ENCODE measurements around the gene ZNF669.
A peak's percentile ranks its signal among the peaks of the same experiment; 100 is the strongest.
"Not testable (repeated sequence)": the region's sequence is repeated elsewhere in the genome, so short reads cannot be mapped to it uniquely, and the experiment has no call there.

Gene ZNF669

DNA sequence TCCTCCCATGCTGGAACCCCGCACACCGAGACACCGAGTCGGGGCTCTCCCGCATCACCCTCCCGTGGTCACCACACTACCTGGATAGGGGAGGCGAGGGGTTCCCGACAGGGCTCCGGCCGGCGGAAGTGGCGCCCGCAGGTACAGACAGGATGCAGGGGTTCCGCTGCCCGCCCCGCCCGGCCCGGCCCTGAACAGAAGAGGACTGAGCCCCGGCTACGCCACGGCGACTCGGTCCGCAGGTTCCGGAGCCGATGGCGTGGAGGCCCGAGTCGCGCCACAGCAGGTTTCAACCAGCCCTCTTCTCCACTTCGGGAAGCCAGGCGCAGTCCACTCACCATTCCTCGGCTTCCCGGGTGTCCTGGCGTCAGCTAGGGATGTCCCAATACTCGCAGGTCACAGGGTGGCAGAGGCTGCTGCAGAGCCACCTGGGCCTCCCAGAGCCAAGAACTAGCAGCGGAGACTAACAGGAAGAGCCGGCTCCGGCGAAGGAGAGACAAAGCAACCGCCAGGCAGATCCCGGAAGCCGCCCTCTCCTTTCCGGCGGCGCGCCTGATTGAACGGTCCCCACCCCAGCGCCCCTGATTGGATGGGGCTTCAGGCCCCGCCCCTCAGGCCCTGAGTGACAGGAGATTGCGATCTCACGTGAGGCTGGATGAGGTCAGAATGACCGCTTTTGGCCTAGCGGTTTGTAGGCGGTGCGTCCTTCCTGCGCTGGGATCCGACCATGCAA is at the start of gene ZNF669:
Gene ZNF669 (minus strand): TSS at position 498 of the 733 bp plus-strand sequence. CDS start 157 bp downstream, at position 341.
- peak; percentile 90 for DNase-seq

- DNase-seq: no peak
Measured at GRCh38 chr1:247147781-247148180, 43.6 kb upstream of the ZNF669 start.

DNA sequence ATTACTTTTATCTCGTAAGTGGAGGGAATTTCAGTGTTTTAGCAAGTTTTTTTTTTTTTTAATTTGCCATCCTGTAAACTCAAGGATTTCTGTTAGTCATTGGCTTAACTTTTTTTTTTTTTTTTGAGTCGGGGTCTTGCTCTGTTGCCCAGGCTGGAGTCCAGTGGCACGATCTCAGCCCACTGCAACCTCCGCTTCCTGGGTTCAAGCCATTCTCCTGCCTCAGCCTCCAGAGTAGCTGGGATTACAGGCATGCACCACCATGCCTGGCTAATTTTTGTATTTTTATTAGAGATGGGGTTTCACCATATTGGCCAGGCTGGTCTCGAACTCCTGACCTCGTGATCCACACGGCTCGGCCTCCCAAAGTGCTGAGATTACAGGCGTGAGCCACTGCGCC is 43.0 kb upstream of the ZNF669 start:
- DNase-seq: not testable (repeated sequence)

GRCh38 chr1:247146671-247147070 is 42.5 kb upstream of the ZNF669 start:
- DNase-seq: no peak

DNA sequence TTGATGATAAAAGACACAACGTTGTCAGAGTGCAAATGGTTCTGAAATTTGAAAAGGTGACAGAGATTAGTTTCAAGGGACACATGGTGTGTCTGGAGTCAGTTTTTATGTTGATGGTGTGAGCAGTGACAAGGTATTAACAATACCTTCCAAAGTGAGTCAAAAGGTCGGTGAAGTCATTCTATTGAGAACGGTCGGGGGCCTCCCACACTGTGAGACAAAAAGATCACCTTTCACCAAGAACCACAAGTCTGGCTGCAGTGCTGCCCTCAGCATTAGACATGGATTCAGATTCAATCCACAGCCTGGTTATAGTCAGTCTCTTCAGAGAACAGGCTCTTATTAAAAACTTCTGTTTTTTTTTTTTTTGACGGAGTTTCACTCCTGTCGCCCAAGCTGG is 41.1 kb upstream of the ZNF669 start:
- no peak for DNase-seq

- DNase-seq: not testable (repeated sequence)
Measured at GRCh38 chr1:247139557-247139956, 35.4 kb upstream of the ZNF669 start.

- DNase-seq: no peak
Measured at GRCh38 chr1:247131236-247131635, 27.1 kb upstream of the ZNF669 start.

DNA sequence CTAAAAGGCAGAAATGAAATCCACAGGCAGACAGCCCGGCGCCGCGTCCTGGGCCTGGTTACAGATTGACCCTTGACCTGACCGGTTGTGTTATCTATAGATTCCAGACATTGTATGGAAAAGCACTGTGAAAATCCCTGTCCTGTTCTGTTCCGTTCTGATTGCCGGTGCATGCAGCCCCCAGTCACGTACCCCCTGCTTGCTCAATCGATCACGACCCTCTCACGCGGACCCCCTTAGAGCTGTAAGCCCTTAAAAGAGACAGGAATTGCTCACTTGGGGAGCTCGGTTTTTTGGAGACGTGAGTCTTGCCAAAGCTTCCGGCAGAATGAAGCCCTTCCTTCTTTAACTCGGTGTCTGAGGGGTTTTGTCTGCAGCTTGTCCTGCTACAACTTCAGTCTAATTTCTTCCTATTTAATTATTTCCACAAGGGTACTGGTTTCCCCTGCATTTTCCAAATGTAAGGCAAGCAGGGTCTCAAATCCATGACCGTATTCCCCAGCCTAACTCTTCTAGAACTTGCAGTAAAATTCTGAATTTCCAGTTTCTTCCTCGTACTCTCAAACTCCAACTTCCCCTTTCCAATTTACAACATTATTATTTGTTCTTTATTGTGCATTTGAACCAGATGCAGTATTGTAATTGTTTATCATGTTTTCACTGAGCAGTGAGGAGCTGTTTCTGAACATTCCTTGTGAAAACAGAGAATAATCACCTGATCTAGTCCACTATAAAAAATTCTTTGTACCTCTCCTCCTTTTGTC is 23.5 kb upstream of the ZNF669 start:
- not testable (repeated sequence) for DNase-seq

DNA sequence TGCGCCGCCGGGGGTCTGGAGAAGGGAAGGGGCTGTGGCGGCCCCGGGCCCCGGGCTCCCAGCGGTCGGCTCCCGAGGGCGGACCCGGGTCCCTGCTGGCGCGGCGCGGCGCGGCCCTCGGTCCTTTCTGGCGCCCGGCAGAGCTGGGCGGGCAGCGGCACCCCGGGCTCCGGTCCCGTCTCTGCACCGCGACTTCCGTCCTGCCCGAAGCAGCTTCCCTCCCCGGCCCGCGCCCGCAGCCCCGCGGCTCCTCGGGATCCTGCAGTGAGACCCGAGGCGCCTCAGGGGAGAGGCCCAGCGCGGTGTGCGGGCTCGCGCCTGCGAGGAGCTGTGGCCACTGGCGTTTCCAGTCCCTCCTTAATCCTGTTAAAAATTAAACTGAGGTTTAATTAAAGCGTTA is 22.4 kb upstream of the ZNF669 start:
- DNase-seq: not testable (repeated sequence)

- DNase-seq: not testable (repeated sequence)
Measured at GRCh38 chr1:247126166-247126565, 22.0 kb upstream of the ZNF669 start.

GRCh38 chr1:247121382-247121781 is 17.2 kb upstream of the ZNF669 start:
- no peak for DNase-seq

DNA sequence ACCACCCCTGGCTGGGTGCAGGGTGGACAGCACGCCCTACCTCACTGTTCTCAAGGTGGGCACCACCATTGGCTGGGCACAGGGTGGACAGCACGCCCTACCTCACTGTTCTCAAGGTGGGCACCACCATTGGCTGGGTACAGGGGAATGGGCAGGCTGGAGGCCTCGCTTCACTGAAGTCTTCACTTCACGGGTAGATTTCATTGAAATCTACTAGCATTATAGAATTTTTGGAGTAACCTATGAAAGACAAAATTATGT is 16.2 kb upstream of the ZNF669 start:
- not testable (repeated sequence) for DNase-seq

GRCh38 chr1:247119600-247120407 is 15.6 kb upstream of the ZNF669 start:
- no peak for DNase-seq

- peak; percentile 65 for DNase-seq
Measured at GRCh38 chr1:247118946-247119446, 14.8 kb upstream of the ZNF669 start.

DNA sequence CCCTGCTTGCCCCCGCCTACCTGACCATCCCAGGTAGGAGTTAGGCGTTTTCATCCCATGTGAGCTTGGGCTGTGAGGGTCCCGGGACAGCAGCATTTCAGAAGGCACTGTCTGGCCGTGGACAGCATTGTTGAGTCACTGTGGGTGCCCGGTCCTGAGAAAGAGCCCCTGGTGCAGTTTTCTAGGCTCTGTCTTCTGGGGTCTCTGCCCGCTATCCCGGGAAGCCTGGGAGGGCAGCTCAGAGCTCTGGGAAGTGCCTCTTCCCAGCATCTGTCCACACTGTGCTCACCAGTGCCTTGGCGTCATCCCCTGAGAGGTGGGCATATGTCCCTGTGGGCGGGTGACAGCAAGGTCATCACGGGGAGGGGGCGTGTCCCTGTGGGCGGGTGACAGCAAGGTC is 11.4 kb upstream of the ZNF669 start:
- DNase-seq: no peak

GRCh38 chr1:247115141-247115510 is 11.0 kb upstream of the ZNF669 start:
- DNase-seq: no peak

DNA sequence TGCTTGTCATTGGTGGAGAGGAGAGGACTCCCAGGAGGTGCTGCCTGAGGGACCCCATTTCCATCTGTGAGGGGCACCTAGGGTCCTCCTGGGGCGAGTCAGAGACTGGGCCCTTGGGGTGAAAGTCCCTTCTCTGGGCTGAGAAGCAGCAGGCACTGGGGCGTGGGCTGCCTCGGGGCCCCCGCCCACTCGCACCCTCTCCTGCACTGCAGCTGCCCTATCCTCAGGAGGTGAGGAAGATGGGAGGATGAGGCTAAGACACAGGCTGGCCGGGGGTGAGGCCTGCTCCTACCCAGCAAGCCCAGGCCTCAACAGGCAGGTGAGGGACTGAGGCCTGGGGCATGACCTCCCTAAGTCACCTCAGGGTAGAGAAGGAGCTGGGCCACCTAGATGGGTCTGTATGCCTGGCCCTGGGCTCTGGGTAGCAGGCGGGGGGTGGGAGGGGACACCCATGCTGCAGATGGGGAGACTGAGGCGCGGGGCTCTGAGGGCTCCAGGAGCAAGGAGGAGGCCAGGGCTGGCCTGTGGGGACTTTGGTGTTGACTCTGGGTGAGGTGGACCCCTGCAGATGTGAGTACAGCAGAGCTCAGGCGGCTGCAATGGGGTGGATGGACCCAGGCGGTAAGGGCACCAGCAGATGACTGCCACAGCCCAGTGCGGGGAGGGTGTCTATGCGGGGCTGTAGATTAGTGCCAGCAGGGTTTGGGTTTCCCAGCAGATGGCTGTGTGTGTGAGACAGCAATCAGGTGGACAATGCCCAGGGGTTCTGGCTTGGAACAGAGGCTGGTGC is 10.4 kb upstream of the ZNF669 start:
- DNase-seq: no peak

DNA sequence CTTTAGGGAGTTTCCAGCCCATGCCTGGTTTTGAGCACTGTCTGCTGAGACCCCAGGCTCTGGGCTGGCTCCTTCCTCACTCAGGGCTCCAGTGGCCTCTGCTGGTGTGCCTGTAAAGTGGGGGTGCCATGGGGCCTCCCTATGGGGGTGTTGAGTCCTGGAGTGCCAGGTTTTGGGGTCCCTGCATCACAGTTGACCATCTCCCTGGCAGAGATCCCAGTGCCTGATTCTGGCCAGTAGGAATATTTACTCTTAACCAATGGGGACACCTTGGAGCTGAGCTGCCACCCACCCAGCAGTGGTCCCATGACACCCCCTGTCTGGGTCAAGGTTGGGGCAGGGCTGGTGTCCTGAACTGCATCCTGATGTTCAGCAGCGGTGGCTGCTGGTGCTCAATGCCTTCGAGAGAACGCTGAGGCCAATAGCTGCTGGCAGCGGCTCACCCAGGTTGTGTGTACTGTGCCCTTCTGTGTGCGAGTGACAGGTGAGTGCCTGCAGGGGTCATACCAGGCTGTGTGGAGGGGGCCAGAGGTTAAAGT is 9.6 kb upstream of the ZNF669 start:
- no peak for DNase-seq

GRCh38 chr1:247113094-247113497 is 8.9 kb upstream of the ZNF669 start:
- DNase-seq: no peak

- DNase-seq: no peak
Measured at GRCh38 chr1:247112479-247112781, 8.3 kb upstream of the ZNF669 start.

GRCh38 chr1:247111700-247112478 is 7.7 kb upstream of the ZNF669 start:
- DNase-seq: no peak

GRCh38 chr1:247111259-247111699 is 7.1 kb upstream of the ZNF669 start:
- no peak for DNase-seq

Measured in T1000 (cell line).